HepG2 (cell line): ENCODE results near the gene SPAG9. TPM values are rescaled to one million over a fixed set of nuclear protein-coding genes. Genes with fewer than 3 reads are reported as not detected.

Source experiments
- BCL3 ChIP-seq: sonication (generic); formaldehyde crosslinking; IDR thresholded peaks from 2 replicates; pipeline ENCODE4 v1.5.1; 2020; ENCODE audit warnings: mild to moderate bottlenecking, missing genetic modification reagents, moderate library complexity
- CENPX ChIP-seq: sonication (generic); formaldehyde crosslinking; IDR thresholded peaks from 2 replicates; pipeline ENCODE4 v1.9.0; 2021; ENCODE audit warnings: mild to moderate bottlenecking, missing genetic modification reagents, moderate library complexity
- DDIT3 ChIP-seq: sonication (generic); formaldehyde crosslinking; IDR thresholded peaks from 2 replicates; pipeline ENCODE4 v1.4.0; 2020; ENCODE audit warnings: mild to moderate bottlenecking, missing genetic modification reagents
- DR1 ChIP-seq: sonication (generic); formaldehyde crosslinking; IDR thresholded peaks from 2 replicates; pipeline ENCODE4 v1.8.0; 2021; ENCODE audit warnings: mild to moderate bottlenecking, missing genetic modification reagents, inconsistent platforms
- HDAC1 ChIP-seq: sonication (generic); formaldehyde crosslinking; IDR thresholded peaks from 2 replicates; pipeline ENCODE4 v1.5.1; 2020; ENCODE audit warnings: mild to moderate bottlenecking, missing genetic modification reagents
- HNF4G ChIP-seq, 2 experiments: sonication (generic) in 1 of 2; formaldehyde crosslinking in 1 of 2; IDR thresholded peaks; 2 replicates each; pipeline versions ENCODE4 v1.4.0 to v1.6.1; 2011 to 2020; ENCODE audit warnings: borderline replicate concordance in 2 of 2, low read depth in 2 of 2, mild to moderate bottlenecking in 2 of 2, low read length in 1 of 2, missing genetic modification reagents in 1 of 2, moderate library complexity in 1 of 2
- JDP2 ChIP-seq: sonication (generic); formaldehyde crosslinking; IDR thresholded peaks from 2 replicates; pipeline ENCODE4 v1.8.1; 2022; ENCODE audit warnings: missing genetic modification reagents, borderline replicate concordance
- KAT7 ChIP-seq: IDR thresholded peaks from 2 replicates; pipeline ENCODE4 v1.6.1; 2018; ENCODE audit warnings: borderline replicate concordance, missing compliant biosample characterization
- ONECUT2 ChIP-seq: sonication (generic); formaldehyde crosslinking; IDR thresholded peaks from 2 replicates; pipeline ENCODE4 v1.4.0; 2020; ENCODE audit warnings: missing genetic modification reagents
- RARA ChIP-seq: IDR thresholded peaks from 2 replicates; pipeline ENCODE4 v1.6.1; 2016; ENCODE audit warnings: missing genetic modification reagents, missing compliant biosample characterization
- RBAK ChIP-seq: sonication (generic); formaldehyde crosslinking; IDR thresholded peaks from 2 replicates; pipeline ENCODE4 v1.5.1; 2020; ENCODE audit warnings: mild to moderate bottlenecking, missing genetic modification reagents
- REPIN1 ChIP-seq: sonication (generic); formaldehyde crosslinking; IDR thresholded peaks from 2 replicates; pipeline ENCODE4 v1.8.0; 2022; ENCODE audit warnings: missing genetic modification reagents, low read depth, mild to moderate bottlenecking, borderline replicate concordance
- SNAPC5 ChIP-seq: sonication (generic); formaldehyde crosslinking; IDR thresholded peaks from 2 replicates; pipeline ENCODE4 v1.8.1; 2023; ENCODE audit warnings: mild to moderate bottlenecking, missing genetic modification reagents, borderline replicate concordance
- SRSF4 ChIP-seq: fragments of 200-400 bp; formaldehyde crosslinking; IDR thresholded peaks from one replicate; pipeline ENCODE4 v1.6.1; 2018; ENCODE audit warnings: mild to moderate bottlenecking, low read depth, low read length, moderate library complexity; ENCODE audit not compliant: poor library complexity, severe bottlenecking
- STAT6 ChIP-seq: sonication (generic); formaldehyde crosslinking; IDR thresholded peaks from 2 replicates; pipeline ENCODE4 v1.4.0; 2020; ENCODE audit warnings: missing genetic modification reagents, mild to moderate bottlenecking, borderline replicate concordance
- ZNF383 ChIP-seq: sonication (generic); formaldehyde crosslinking; IDR thresholded peaks from 2 replicates; pipeline ENCODE4 v1.4.0; 2020; ENCODE audit warnings: missing genetic modification reagents, mild to moderate bottlenecking, borderline replicate concordance
- ZNF543 ChIP-seq: sonication (generic); formaldehyde crosslinking; IDR thresholded peaks from 2 replicates; pipeline ENCODE4 v1.4.0; 2020; ENCODE audit warnings: mild to moderate bottlenecking, missing genetic modification reagents
- ZNF572 ChIP-seq: sonication (generic); formaldehyde crosslinking; IDR thresholded peaks from 2 replicates; pipeline ENCODE4 v1.5.1; 2020; ENCODE audit warnings: mild to moderate bottlenecking, missing genetic modification reagents
- ZSCAN25 ChIP-seq: sonication (generic); formaldehyde crosslinking; IDR thresholded peaks from 2 replicates; pipeline ENCODE4 v1.8.0; 2022; ENCODE audit warnings: mild to moderate bottlenecking, missing genetic modification reagents
- ZSCAN29 ChIP-seq: sonication (generic); formaldehyde crosslinking; conservative IDR thresholded peaks from 2 replicates; pipeline ENCODE4 v1.4.0; 2020; ENCODE audit warnings: mild to moderate bottlenecking, missing genetic modification reagents
- polyA plus RNA-seq, 8 experiments: library from polyadenylated mRNA; depleted of rRNA in 3 of 8; stranded (reverse) in 7 of 8; unstranded in 1 of 8; fragments of >200 nt; fragmentation: Illumina TruSeq in 4 of 8; extraction: Trizol in 4 of 8; gene quantifications; 2 replicates each; pipeline versions ENCODE4 v1.2.1 to v1.2.3, GENCODE V29; 2011 to 2016; ENCODE audit warnings: low read depth in 4 of 8, missing spikeins in 1 of 8, mixed read lengths in 1 of 8; ENCODE audit not compliant: insufficient read depth in 1 of 8
- total RNA-seq, 5 experiments: library from RNA; depleted of rRNA; stranded (reverse); fragments of >200 nt; fragmentation: Illumina TruSeq; extraction: Trizol; gene quantifications; 2 replicates each; pipeline ENCODE4 v1.2.3, GENCODE V29; 2016; ENCODE audit warnings: low read depth in 1 of 5

SPAG9 gene
- total and polyA plus RNA-seq, 2 of the 13 experiments (the other 11 are each of a cell fraction or from before 2014, with no cell fraction given): 43.2 to 78.6 TPM

- TF ChIP-seq JDP2 (no peak), HDAC1 (CRISPR knock-in tag) (peak; percentile 54), CENPX (no peak), RARA (0 out of 2 replicates have a peak, but pooled peaks have one; percentile 15), ZNF543 (no peak), ZNF572 (CRISPR knock-in tag) (no peak), ZSCAN29 (CRISPR knock-in tag) (peak; percentile 17; the same call in 1 of the 2 replicates), KAT7 (CRISPR knock-in tag) (no peak), BCL3 (CRISPR knock-in tag) (no peak), ZSCAN25 (no peak), HNF4G (IDR thresholded peaks at IDR 0.05; ENCODE audit: borderline replicate concordance, low read depth, low read length) (no peak; the same call in 1 of the 2 replicates), HNF4G (CRISPR knock-in tag; IDR thresholded peaks at IDR 0.05; ENCODE audit: borderline replicate concordance, low read depth) (no peak), REPIN1 (no peak), SNAPC5 (CRISPR knock-in tag) (no peak), DR1 (CRISPR knock-in tag) (peak; percentile 59), RBAK (CRISPR knock-in tag) (no peak), SRSF4 (no peak), DDIT3 (CRISPR knock-in tag) (no peak), ONECUT2 (CRISPR knock-in tag) (no peak), ZNF383 (no peak), STAT6 (peak; percentile 42; the same call in 1 of the 2 replicates)
These were observed at the start of gene SPAG9 (continued) for GRCh38 chr17:51120739-51121619.
